GM12873 (cell line): ENCODE data around the gene TLX1.

Experiments used
- CTCF ChIP-seq: IDR thresholded peaks from 2 replicates; pipeline ENCODE4 v1.5.1; 2012; ENCODE audit warnings: low read depth, mild to moderate bottlenecking, moderate library complexity, low read length, control low read depth; ENCODE audit not compliant: insufficient read depth; ENCODE audit errors: missing control alignments

The TLX1 gene

GRCh38 chr10:101130984-101131961 is at the start of gene TLX1:
TLX1 (plus strand) TSS chr10:101131300; CDS start chr10:101131542, 242 bp downstream.
- TF ChIP-seq CTCF, result no peak

DNA sequence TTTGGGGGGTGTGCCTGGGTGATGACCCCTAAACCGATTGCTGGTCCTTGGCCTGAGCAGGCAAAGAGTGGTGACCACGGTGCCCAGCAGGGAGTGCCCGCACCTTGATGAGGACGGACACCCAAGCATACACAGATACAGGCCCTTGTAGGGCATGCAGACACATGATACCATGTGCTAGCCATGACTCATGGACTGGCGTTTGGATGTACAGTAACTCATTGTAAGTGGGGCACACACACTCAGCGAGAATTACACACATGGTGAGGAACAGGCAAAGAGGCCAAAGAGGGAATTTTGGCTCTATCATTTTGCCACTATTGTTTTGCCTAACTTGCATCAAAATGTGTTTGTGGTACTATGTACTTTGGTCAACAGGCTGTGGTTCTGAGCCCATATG is 45.3 kb upstream of the TLX1 start:
- no peak for TF ChIP-seq CTCF

- no peak for TF ChIP-seq CTCF
Measured at GRCh38 chr10:101087376-101087775, 43.7 kb upstream of the TLX1 start.

DNA sequence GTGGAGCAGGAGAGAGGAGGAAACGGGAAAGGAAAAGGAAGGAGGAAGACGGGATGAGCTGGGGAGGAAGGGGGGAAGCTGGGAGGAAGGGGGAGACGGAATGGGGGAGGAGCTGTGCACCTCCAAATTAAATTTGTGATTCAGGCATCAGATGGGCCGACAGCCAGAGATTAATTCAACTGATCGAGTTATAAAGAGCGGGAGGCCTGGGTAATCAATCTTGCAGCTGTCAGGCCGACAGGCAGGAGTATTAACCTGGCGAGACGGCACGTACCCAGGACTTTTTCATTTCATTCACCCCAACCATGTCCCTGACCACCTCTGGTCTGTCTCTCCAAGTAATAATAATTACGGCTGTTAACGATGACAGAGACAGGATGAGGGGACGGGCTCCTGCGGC is 43.1 kb upstream of the TLX1 start:
- TF ChIP-seq CTCF, result no peak

DNA sequence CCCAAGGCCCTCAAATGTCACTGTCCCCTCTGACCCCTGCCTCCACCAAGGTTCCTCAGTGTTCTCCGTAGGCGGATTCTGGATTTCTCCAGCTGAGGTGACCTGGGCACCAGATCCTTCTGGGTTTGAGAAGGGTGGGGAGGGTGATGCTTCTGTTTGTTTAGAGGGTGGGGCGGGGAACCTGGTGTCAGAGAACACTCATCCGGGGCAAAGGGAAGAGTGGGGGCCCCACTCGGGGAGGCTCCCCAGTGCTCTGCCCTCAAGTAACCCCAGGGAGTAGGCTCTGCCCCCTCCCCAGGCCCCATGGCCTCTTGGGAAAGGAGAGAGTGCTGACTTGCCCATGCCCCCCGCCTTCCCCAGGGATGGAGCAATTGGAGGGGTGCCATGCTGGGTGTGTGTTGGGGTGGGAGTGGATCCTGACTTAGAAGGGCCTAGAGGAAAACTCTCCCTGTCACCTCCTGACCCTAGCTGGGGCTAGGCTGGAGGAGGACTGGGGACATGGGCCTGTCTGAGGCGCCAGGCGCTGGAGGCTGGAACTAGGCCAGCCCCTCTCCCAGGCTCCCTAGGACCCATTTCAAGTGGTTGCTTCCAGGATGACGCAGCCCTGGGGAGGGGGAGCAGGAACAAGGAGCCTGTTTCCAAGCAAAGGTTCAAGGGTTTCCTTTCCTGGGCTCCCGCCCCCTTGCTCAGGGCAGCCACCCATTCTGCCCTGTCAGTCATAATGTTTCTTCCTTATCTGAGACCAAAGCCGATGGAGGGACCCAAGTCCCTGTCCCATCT is 41.4 kb upstream of the TLX1 start:
- TF ChIP-seq CTCF, result no peak

DNA sequence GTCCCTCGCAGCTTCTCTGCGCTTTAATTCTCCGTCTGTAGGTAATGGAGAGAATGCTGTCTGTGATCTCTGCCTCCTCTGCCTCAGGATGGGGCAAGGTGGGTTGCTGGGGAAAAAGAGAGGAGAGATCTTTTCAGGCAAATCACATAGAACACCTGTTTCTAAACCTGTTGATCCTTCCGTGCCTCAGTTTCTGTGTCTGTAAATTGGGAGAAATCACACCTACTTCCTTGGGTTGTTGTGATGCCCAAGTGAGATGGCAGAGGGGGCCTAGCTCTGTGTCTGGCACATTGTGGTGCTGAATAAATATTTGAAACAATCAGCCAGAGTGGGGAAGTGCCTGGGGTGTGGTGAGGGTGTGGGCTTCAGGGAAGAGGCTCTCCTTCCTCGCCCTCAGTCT is 40.5 kb upstream of the TLX1 start:
- TF ChIP-seq CTCF, result no peak

- no peak for TF ChIP-seq CTCF
Measured at GRCh38 chr10:101091546-101092290, 39.4 kb upstream of the TLX1 start.
